HCT116 (cell line): Measurements from ENCODE around the gene CBX5. TPM values are rescaled to one million over a fixed set of nuclear protein-coding genes. Genes with fewer than 3 reads are reported as not detected.

Experiments
- ATAC-seq: fragments of 200-7000 bp; cut with Tn5 transposase; 2 replicates; pipeline ENCODE4 v1.9.1; 2020; ENCODE audit warnings: mild to moderate bottlenecking, moderate library complexity
- BruUV-seq: library from RNA; stranded (reverse); fragments of 400-500 nt; replicated peaks from 2 replicates; lab custom pipeline; 2021; lab: Mats Ljungman, UMichigan
- CTCF ChIA-PET: fragments of 300-600 bp; sonication (Branson Sonifier 250); formaldehyde crosslinking; loops from one replicate; lab custom pipeline; 2021; ENCODE audit warnings: antibody characterized with exemption; lab: Charles Lee
- POLR2A ChIA-PET: fragments of 300-600, 350-600 bp; sonication (Branson Sonifier 250); formaldehyde crosslinking; loops from one replicate; lab custom pipeline; 2021; ENCODE audit warnings: antibody characterized with exemption; lab: Charles Lee
- RAD21 ChIA-PET, 2 experiments: fragments of 300-600 bp; sonication (Branson Sonifier 250); formaldehyde crosslinking; loops; one replicate each; lab custom pipeline; 2023; ENCODE audit warnings: low total read pairs in 2 of 2; ENCODE audit not compliant: uncharacterized antibody in 2 of 2, unreplicated experiment in 2 of 2, low non-redundant PET in 1 of 2; lab: Charles Lee
- DNase-seq: peaks from one replicate; pipeline ENCODE4 v3.0.0-alpha.2; 2010; ENCODE audit warnings: low read depth, low spot score
- H2AFZ ChIP-seq: fragments of 200-600 bp; shearing (Covaris generic), sonication (generic); 2 replicates; pipeline ENCODE4 v1.6.1; 2017; ENCODE audit warnings: low read depth, mixed run types, mixed read lengths, antibody characterized with exemption, low read length; ENCODE audit not compliant: poor library complexity, severe bottlenecking
- H3K27ac ChIP-seq: 2 replicates; pipeline ENCODE4 v1.5.1; 2012; ENCODE audit warnings: low read depth, low read length
- H3K27me3 ChIP-seq: fragments of 200-600 bp; sonication (generic); 2 replicates; pipeline ENCODE4 v1.6.1; 2016; ENCODE audit warnings: mixed run types, low read length, mixed read lengths; ENCODE audit not compliant: insufficient read depth
- H3K36me3 ChIP-seq, 2 experiments: fragments of 200-500 bp in 1 of 2; fragments of 200-600 bp in 1 of 2; sonication (Bioruptor generic) in 1 of 2; sonication (generic) in 1 of 2; 2 replicates each; pipeline versions ENCODE4 v1.5.1 to v1.6.1; 2014 to 2016; ENCODE audit warnings: low read length in 2 of 2, inconsistent platforms in 1 of 2, mixed read lengths in 1 of 2, mixed run types in 1 of 2; ENCODE audit not compliant: insufficient read depth in 2 of 2, control insufficient read depth in 1 of 2
- H3K4me1 ChIP-seq, 2 experiments: fragments of 200-600 bp in 1 of 2; sonication (generic) in 1 of 2; 2 replicates each; pipeline versions ENCODE4 v1.5.1 to v1.6.1; 2012 to 2017; ENCODE audit warnings: low read length in 2 of 2, inconsistent platforms in 1 of 2, mild to moderate bottlenecking in 1 of 2, mixed read lengths in 1 of 2, mixed run types in 1 of 2, moderate library complexity in 1 of 2; ENCODE audit not compliant: insufficient read depth in 2 of 2, control insufficient read depth in 1 of 2
- H3K4me2 ChIP-seq: fragments of 200-600 bp; sonication (generic); 2 replicates; pipeline ENCODE4 v1.6.1; 2017; ENCODE audit warnings: mixed run types, low read length, mixed read lengths
- H3K4me3 ChIP-seq, 2 experiments: fragments of 200-600 bp in 1 of 2; sonication (generic) in 1 of 2; replicated peaks in 1 of 2; 2 replicates each; pipeline ENCODE4 v1.5.1; 2011 to 2016; ENCODE audit warnings: low read length in 2 of 2, control low read depth in 1 of 2, low read depth in 1 of 2, mild to moderate bottlenecking in 1 of 2, mixed read lengths in 1 of 2, mixed run types in 1 of 2
- H3K79me2 ChIP-seq: fragments of 200-600 bp; sonication (generic); 2 replicates; pipeline ENCODE4 v1.6.1; 2017; ENCODE audit warnings: mild to moderate bottlenecking, mixed run types, low read length, moderate library complexity, mixed read lengths; ENCODE audit not compliant: insufficient read depth
- H3K9ac ChIP-seq: fragments of 200-600 bp; sonication (generic); 2 replicates; pipeline ENCODE4 v1.6.1; 2016; ENCODE audit warnings: low read length, mixed read lengths
- H3K9me2 ChIP-seq: fragments of 200-600 bp; sonication (generic), shearing (Covaris generic); 2 replicates; pipeline ENCODE4 v1.6.1; 2017; ENCODE audit warnings: mixed run types, mild to moderate bottlenecking, moderate library complexity; ENCODE audit not compliant: insufficient read depth
- H3K9me3 ChIP-seq, 2 experiments: fragments of 200-500 bp in 1 of 2; fragments of 200-600 bp in 1 of 2; sonication (Bioruptor generic) in 1 of 2; sonication (generic) in 1 of 2; 2 replicates each; pipeline ENCODE4 v1.6.1; 2014 to 2017; ENCODE audit warnings: low read length in 2 of 2, mixed read lengths in 2 of 2, inconsistent platforms in 1 of 2, low read depth in 1 of 2, mild to moderate bottlenecking in 1 of 2, mixed run types in 1 of 2, moderate library complexity in 1 of 2; ENCODE audit not compliant: control insufficient read depth in 1 of 2, insufficient read depth in 1 of 2
- H4K20me1 ChIP-seq: fragments of 200-600 bp; sonication (generic), shearing (Covaris generic); 2 replicates; pipeline ENCODE4 v1.6.1; 2017; ENCODE audit warnings: mixed run types, mild to moderate bottlenecking, moderate library complexity; ENCODE audit not compliant: insufficient read depth
- ATF3 ChIP-seq: IDR thresholded peaks from 2 replicates; pipeline ENCODE4 v1.6.1; 2012
- CEBPB ChIP-seq: IDR thresholded peaks from 2 replicates; pipeline ENCODE4 v1.6.1; 2012; ENCODE audit warnings: low read depth
- EGR1 ChIP-seq: IDR thresholded peaks from 2 replicates; pipeline ENCODE4 v1.6.1; 2012; ENCODE audit warnings: low read depth
- ELF1 ChIP-seq: IDR thresholded peaks from 2 replicates; pipeline ENCODE4 v1.6.1; 2012; ENCODE audit warnings: low read depth, borderline replicate concordance
- FOSL1 ChIP-seq: IDR thresholded peaks from 2 replicates; pipeline ENCODE4 v1.6.1; 2012; ENCODE audit warnings: low read depth
- JUND ChIP-seq: IDR thresholded peaks from 2 replicates; pipeline ENCODE4 v1.6.1; 2012
- RAD21 ChIP-seq: IDR thresholded peaks from 2 replicates; pipeline ENCODE4 v1.6.1; 2012; ENCODE audit warnings: low read depth, mild to moderate bottlenecking
- SP1 ChIP-seq: IDR thresholded peaks from 2 replicates; pipeline ENCODE4 v1.6.1; 2012; ENCODE audit warnings: low read depth
- SRF ChIP-seq: IDR thresholded peaks from 2 replicates; pipeline ENCODE4 v1.6.1; 2012; ENCODE audit warnings: low read depth
- TCF7L2 ChIP-seq: IDR thresholded peaks from 2 replicates; pipeline ENCODE4 v1.7.0; 2011; ENCODE audit warnings: borderline replicate concordance, inconsistent platforms; ENCODE audit not compliant: insufficient read depth, insufficient read length; ENCODE audit errors: extremely low read depth
- YY1 ChIP-seq: IDR thresholded peaks from 2 replicates; pipeline ENCODE4 v1.6.1; 2011; ENCODE audit warnings: low read length, low read depth, moderate library complexity, mild to moderate bottlenecking; ENCODE audit not compliant: insufficient replicate concordance; ENCODE audit errors: extremely low read depth
- intact Hi-C: fragments of 100-400 bp; cut with micrococcal nuclease; formaldehyde crosslinking; loops from 2 replicates; pipeline ENCODE4 v1.10.0; 2022
- total RNA-seq: library from RNA; stranded (reverse); gene quantifications from one replicate; pipeline ENCODE4 v1.2.1, GENCODE V29; 2021; ENCODE audit not compliant: unreplicated experiment
- TF ChIP-seq, protein P1 (sequence below): IDR thresholded peaks from 2 replicates; pipeline ENCODE4 v1.6.1; 2011; ENCODE audit warnings: mild to moderate bottlenecking, low read length, moderate library complexity; ENCODE audit not compliant: insufficient replicate concordance; ENCODE audit errors: extremely low read depth
- TF ChIP-seq, protein P2 (sequence below): IDR thresholded peaks from 2 replicates; pipeline ENCODE4 v1.6.1; 2012; ENCODE audit warnings: low read depth

CBX5 gene
- total RNA-seq, 1 experiment from 2014 or later = 72.3 TPM

DNA sequence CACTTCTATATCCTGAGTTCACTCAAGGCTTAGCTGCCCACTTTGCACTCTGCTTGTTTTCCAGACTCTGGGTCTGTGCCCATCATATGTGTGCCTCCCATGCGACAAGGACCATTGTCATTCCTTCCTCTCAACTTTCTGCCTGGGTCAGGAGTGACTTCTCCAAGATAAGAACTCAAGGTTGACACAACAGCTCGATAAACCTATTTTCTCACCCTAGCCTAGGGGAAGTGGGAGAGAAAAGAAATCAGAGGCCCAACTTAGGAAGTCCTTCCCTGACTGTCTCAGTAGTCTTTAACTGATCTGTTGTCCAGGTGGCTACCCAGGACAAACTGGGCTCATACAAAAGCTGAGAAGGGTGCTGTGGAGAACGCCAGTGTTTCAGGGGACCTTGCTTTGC lies 92.8 kb downstream of the CBX5 start (continued):
- TF ChIP-seq RAD21 (no peak), ATF3 (no peak), JUND (no peak), CEBPB (no peak)
- TF ChIP-seq, protein P1, sequence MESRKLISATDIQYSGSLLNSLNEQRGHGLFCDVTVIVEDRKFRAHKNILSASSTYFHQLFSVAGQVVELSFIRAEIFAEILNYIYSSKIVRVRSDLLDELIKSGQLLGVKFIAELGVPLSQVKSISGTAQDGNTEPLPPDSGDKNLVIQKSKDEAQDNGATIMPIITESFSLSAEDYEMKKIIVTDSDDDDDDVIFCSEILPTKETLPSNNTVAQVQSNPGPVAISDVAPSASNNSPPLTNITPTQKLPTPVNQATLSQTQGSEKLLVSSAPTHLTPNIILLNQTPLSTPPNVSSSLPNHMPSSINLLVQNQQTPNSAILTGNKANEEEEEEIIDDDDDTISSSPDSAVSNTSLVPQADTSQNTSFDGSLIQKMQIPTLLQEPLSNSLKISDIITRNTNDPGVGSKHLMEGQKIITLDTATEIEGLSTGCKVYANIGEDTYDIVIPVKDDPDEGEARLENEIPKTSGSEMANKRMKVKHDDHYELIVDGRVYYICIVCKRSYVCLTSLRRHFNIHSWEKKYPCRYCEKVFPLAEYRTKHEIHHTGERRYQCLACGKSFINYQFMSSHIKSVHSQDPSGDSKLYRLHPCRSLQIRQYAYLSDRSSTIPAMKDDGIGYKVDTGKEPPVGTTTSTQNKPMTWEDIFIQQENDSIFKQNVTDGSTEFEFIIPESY = no peak

GRCh38 chr12:54185919-54186318 lies 94.0 kb downstream of the CBX5 start:
- no peaks in the 10 kb centered on the region for H3K9me2 ChIP-seq
- no peaks in the 10 kb centered on the region for H3K27me3 ChIP-seq
- H3K4me3 ChIP-seq = no peak overlapping the region
- H4K20me1 ChIP-seq = no peaks in the 10 kb centered on the region
- intact Hi-C loops = no loop called here
- DNase-seq (no peak), ATAC-seq (no peak)
- no peak overlapping the region for H3K27ac ChIP-seq
- CTCF ChIA-PET = no interaction called here
- POLR2A ChIA-PET = no interaction called here
- peaks cover 22% of the 10 kb centered on the region for H3K79me2 ChIP-seq
- no peaks in the 10 kb centered on the region for H3K9me3 ChIP-seq
- H3K36me3 ChIP-seq = 0 out of 4 replicates have a peak, but pooled peaks cover 0 to 3% of the 10 kb centered on the region in 2 experiments
- no peak overlapping the region for H2AFZ ChIP-seq
- no peak overlapping the region for H3K9ac ChIP-seq
- no peak for TF ChIP-seq YY1
- TF ChIP-seq JUND = no peak
- TF ChIP-seq, protein P2, sequence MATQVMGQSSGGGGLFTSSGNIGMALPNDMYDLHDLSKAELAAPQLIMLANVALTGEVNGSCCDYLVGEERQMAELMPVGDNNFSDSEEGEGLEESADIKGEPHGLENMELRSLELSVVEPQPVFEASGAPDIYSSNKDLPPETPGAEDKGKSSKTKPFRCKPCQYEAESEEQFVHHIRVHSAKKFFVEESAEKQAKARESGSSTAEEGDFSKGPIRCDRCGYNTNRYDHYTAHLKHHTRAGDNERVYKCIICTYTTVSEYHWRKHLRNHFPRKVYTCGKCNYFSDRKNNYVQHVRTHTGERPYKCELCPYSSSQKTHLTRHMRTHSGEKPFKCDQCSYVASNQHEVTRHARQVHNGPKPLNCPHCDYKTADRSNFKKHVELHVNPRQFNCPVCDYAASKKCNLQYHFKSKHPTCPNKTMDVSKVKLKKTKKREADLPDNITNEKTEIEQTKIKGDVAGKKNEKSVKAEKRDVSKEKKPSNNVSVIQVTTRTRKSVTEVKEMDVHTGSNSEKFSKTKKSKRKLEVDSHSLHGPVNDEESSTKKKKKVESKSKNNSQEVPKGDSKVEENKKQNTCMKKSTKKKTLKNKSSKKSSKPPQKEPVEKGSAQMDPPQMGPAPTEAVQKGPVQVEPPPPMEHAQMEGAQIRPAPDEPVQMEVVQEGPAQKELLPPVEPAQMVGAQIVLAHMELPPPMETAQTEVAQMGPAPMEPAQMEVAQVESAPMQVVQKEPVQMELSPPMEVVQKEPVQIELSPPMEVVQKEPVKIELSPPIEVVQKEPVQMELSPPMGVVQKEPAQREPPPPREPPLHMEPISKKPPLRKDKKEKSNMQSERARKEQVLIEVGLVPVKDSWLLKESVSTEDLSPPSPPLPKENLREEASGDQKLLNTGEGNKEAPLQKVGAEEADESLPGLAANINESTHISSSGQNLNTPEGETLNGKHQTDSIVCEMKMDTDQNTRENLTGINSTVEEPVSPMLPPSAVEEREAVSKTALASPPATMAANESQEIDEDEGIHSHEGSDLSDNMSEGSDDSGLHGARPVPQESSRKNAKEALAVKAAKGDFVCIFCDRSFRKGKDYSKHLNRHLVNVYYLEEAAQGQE = no peak
- TF ChIP-seq, protein P1 = no peak
- TF ChIP-seq ELF1 = no peak
- no peak for TF ChIP-seq RAD21
- TF ChIP-seq ATF3 = no peak
- no peak for TF ChIP-seq EGR1
- TF ChIP-seq SP1 = no peak
- no peak for TF ChIP-seq TCF7L2
- no peak for TF ChIP-seq SRF
- TF ChIP-seq FOSL1 = no peak
- RAD21 ChIA-PET = no interaction called here
- H3K4me1 ChIP-seq = peaks cover 0 to 14% of the 10 kb centered on the region in 2 experiments
- no peak overlapping the region for H3K4me2 ChIP-seq
- no TSS peak for BruUV-seq
